Measurements from ENCODE around the gene TSNAX. TPM values are rescaled to one million over a fixed set of nuclear protein-coding genes. Genes with fewer than 3 reads are reported as not detected.

The TSNAX gene
- total RNA-seq, 6 experiments from 2014 or later = 52.1 to 64.4 (median 60.1) TPM

- H3K4me1 Mint-ChIP-seq (ENCODE audit: low read depth) = peaks cover 22% of the 10 kb centered on the region
- TF ChIP-seq, protein P1, sequence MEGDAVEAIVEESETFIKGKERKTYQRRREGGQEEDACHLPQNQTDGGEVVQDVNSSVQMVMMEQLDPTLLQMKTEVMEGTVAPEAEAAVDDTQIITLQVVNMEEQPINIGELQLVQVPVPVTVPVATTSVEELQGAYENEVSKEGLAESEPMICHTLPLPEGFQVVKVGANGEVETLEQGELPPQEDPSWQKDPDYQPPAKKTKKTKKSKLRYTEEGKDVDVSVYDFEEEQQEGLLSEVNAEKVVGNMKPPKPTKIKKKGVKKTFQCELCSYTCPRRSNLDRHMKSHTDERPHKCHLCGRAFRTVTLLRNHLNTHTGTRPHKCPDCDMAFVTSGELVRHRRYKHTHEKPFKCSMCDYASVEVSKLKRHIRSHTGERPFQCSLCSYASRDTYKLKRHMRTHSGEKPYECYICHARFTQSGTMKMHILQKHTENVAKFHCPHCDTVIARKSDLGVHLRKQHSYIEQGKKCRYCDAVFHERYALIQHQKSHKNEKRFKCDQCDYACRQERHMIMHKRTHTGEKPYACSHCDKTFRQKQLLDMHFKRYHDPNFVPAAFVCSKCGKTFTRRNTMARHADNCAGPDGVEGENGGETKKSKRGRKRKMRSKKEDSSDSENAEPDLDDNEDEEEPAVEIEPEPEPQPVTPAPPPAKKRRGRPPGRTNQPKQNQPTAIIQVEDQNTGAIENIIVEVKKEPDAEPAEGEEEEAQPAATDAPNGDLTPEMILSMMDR (IDR thresholded peaks at IDR 0.05) = no peak
- H3K36me3 Mint-ChIP-seq (ENCODE audit: low read depth) = no peaks in the 10 kb centered on the region
- no peaks in the 10 kb centered on the region for H3K27me3 Mint-ChIP-seq (ENCODE audit: insufficient read depth)
- peak; percentile 83 for DNase-seq
- H3K27ac Mint-ChIP-seq = peak overlapping the region; percentile 75
- H3K9me3 Mint-ChIP-seq = no peaks in the 10 kb centered on the region
- peak overlapping the region; percentile 61 for H3K4me3 Mint-ChIP-seq
Measured at GRCh38 chr1:231512147-231512698, 16.2 kb upstream of the TSNAX start.

- Mint-ChIP-seq H3K9me3 (no peaks in the 10 kb centered on the region), H3K27ac (no peak overlapping the region), H3K4me1 (ENCODE audit: low read depth) (peaks cover 24% of the 10 kb centered on the region), H3K4me3 (no peak overlapping the region), H3K36me3 (ENCODE audit: low read depth) (no peaks in the 10 kb centered on the region), H3K27me3 (ENCODE audit: insufficient read depth) (no peaks in the 10 kb centered on the region)
- no peak for DNase-seq
- TF ChIP-seq, protein P1 (IDR thresholded peaks at IDR 0.05) = no peak
Measured at GRCh38 chr1:231515748-231516147, 12.7 kb upstream of the TSNAX start.

DNA sequence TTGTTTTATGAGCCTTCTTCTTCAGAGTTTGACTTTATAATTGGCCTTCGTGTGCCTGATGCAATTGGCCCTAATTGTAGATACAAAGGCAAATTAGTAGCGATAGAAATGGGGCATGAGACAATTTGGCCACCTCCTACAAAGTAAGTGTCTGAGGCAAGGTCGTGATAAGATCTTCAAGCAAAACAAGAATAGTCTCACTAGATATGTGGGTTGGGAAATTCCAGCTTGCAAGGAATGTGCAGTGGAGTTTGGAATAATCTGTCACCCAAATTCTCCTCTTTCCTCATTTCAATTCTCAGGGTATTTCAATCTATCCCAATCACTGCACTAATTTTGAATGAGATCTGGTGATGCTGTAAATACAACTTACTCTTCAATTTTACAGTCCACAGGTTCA is 11.4 kb upstream of the TSNAX start:
- Mint-ChIP-seq H3K9me3 (no peaks in the 10 kb centered on the region), H3K4me3 (no peak overlapping the region), H3K27ac (no peak overlapping the region), H3K36me3 (ENCODE audit: low read depth) (no peaks in the 10 kb centered on the region), H3K4me1 (ENCODE audit: low read depth) (peaks cover 15% of the 10 kb centered on the region), H3K27me3 (ENCODE audit: insufficient read depth) (no peaks in the 10 kb centered on the region)
- DNase-seq = no peak
- TF ChIP-seq, protein P1 (IDR thresholded peaks at IDR 0.05) = no peak

DNA sequence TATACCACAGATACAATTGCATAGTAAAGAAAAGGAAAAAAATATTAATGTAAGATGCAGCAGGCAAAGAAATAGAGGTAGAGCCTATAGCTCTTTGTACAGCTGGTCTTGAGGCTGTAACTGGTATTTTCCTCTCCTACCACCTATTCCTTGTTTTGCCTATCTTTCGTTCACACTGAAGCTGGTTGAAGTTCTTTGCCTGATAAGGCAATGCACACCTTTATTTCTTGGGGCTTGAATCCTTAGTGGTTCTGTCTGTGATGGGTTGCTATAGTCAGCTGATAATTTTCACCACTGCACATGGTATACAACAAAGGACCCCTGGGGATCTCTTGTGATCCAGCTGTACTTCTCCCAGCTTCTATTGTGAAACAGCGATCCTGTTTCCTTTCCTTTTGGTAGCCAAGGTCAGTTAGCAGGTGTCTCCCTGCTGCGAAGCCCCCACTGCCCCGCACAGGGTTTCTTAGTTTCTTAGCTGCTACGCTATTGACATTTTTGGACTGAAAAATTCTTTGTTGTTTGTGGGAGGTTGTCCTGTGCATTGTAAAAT is 9.9 kb upstream of the TSNAX start:
- Mint-ChIP-seq H3K27ac (no peak overlapping the region), H3K4me3 (no peak overlapping the region), H3K4me1 (ENCODE audit: low read depth) (peaks cover 8% of the 10 kb centered on the region), H3K36me3 (ENCODE audit: low read depth) (no peaks in the 10 kb centered on the region), H3K9me3 (no peaks in the 10 kb centered on the region), H3K27me3 (ENCODE audit: insufficient read depth) (no peaks in the 10 kb centered on the region; the same call in 1 of the 2 replicates)
- DNase-seq = no peak
- TF ChIP-seq, protein P1 (IDR thresholded peaks at IDR 0.05) = no peak

DNA sequence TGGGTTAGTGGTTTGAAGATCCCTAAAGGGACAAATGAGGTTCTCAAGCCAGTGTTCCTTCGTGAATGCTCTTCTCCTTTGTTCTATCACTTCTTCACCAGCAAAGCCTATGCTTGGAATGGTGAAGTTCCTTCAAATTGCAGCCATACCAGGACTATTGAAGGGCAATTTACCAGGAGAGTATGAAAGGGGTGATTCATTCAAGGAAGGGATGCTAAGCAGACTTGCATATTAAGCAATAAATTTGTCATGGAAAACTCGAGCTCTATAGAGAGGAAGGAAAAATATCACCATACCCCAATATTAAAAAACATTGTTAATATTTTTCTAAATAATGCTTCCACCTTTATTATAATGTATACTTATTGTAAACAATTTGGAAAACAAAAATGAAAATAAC is 9.3 kb upstream of the TSNAX start:
- Mint-ChIP-seq H3K4me1 (ENCODE audit: low read depth) (peaks cover 8% of the 10 kb centered on the region), H3K36me3 (ENCODE audit: low read depth) (no peaks in the 10 kb centered on the region), H3K27ac (no peak overlapping the region), H3K27me3 (ENCODE audit: insufficient read depth) (no peaks in the 10 kb centered on the region; the same call in 1 of the 2 replicates), H3K9me3 (no peaks in the 10 kb centered on the region), H3K4me3 (no peak overlapping the region)
- TF ChIP-seq, protein P1 (IDR thresholded peaks at IDR 0.05) = no peak
- no peak for DNase-seq
